ENCODE data around the gene CD37.

CD37 gene

GRCh38 chr19:49348305-49349189 is 13.3 kb downstream of the CD37 start:
- no peak for TF ChIP-seq EZH2phosphoT487 (IDR thresholded peaks at IDR 0.05; ENCODE audit: low read depth)
- TF ChIP-seq, protein P1, sequence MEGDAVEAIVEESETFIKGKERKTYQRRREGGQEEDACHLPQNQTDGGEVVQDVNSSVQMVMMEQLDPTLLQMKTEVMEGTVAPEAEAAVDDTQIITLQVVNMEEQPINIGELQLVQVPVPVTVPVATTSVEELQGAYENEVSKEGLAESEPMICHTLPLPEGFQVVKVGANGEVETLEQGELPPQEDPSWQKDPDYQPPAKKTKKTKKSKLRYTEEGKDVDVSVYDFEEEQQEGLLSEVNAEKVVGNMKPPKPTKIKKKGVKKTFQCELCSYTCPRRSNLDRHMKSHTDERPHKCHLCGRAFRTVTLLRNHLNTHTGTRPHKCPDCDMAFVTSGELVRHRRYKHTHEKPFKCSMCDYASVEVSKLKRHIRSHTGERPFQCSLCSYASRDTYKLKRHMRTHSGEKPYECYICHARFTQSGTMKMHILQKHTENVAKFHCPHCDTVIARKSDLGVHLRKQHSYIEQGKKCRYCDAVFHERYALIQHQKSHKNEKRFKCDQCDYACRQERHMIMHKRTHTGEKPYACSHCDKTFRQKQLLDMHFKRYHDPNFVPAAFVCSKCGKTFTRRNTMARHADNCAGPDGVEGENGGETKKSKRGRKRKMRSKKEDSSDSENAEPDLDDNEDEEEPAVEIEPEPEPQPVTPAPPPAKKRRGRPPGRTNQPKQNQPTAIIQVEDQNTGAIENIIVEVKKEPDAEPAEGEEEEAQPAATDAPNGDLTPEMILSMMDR (IDR thresholded peaks at IDR 0.05; ENCODE audit: low read depth, low read length) = no peak
- no peaks in the 10 kb centered on the region for H3K27me3 ChIP-seq (ENCODE audit: low read depth, low read length)
- no peaks in the 10 kb centered on the region for H3K79me2 ChIP-seq (ENCODE audit: low read length)
- peaks cover 6% of the 10 kb centered on the region; the same call in 1 of the 2 replicates for H3K9me3 ChIP-seq (ENCODE audit: insufficient read depth, low read length)
- peak overlapping the region; percentile 59 for H3K4me2 ChIP-seq (ENCODE audit: low read length)
- H3K4me1 ChIP-seq (ENCODE audit: low read length) = peaks cover 22% of the 10 kb centered on the region
- peak overlapping the region; percentile 55 for H3K4me3 ChIP-seq (ENCODE audit: low read length)
- H2AFZ ChIP-seq (ENCODE audit: low read depth, low read length) = peak overlapping the region; percentile 13; the same call in 1 of the 2 replicates
- no peaks in the 10 kb centered on the region for H4K20me1 ChIP-seq (ENCODE audit: insufficient read depth, low read length)
- H3K9ac ChIP-seq (ENCODE audit: low read length) = peak overlapping the region; percentile 33; the same call in 1 of the 2 replicates
- peaks cover 8% of the 10 kb centered on the region for H3K36me3 ChIP-seq (replicated peaks; ENCODE audit: low read depth, low read length)
- peak overlapping the region; percentile 83 for H3K27ac ChIP-seq (ENCODE audit: low read length)

DNA sequence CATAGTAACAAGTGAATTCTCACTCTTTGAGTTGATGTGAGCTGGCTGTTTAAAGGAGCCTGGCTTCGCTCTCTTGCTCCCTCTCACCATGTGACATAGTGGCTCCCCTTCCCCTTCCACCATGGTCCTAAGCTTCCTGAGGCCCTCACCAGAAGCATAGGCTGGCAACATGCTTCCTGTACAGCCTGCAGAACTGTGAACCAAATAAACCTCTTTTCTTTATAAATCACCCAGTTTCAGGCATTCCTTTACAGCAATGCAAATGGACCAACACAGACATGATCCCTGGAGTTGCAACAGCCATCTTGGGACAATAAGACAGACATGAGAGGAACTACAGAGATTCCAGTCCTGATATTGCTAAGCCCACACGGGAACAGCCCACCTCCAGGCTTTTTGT is 14.4 kb downstream of the CD37 start:
- TF ChIP-seq, protein P1 (IDR thresholded peaks at IDR 0.05; ENCODE audit: low read depth, low read length) = no peak
- TF ChIP-seq EZH2phosphoT487 (IDR thresholded peaks at IDR 0.05; ENCODE audit: low read depth) = no peak
- Histone ChIP-seq H3K27me3 (ENCODE audit: low read depth, low read length) (no peaks in the 10 kb centered on the region), H3K4me3 (ENCODE audit: low read length) (no peak overlapping the region), H2AFZ (ENCODE audit: low read depth, low read length) (no peak overlapping the region), H3K9me3 (ENCODE audit: insufficient read depth, low read length) (peaks cover 6% of the 10 kb centered on the region; the same call in 1 of the 2 replicates), H4K20me1 (ENCODE audit: insufficient read depth, low read length) (no peaks in the 10 kb centered on the region), H3K9ac (ENCODE audit: low read length) (no peak overlapping the region), H3K36me3 (replicated peaks; ENCODE audit: low read depth, low read length) (peaks cover 8% of the 10 kb centered on the region), H3K27ac (ENCODE audit: low read length) (no peak overlapping the region), H3K4me2 (ENCODE audit: low read length) (no peak overlapping the region), H3K79me2 (ENCODE audit: low read length) (no peaks in the 10 kb centered on the region), H3K4me1 (ENCODE audit: low read length) (peaks cover 27% of the 10 kb centered on the region)

GRCh38 chr19:49355909-49356353 is 20.7 kb downstream of the CD37 start:
- H2AFZ ChIP-seq (ENCODE audit: low read depth, low read length) = peak overlapping the region; percentile 48; the same call in 1 of the 2 replicates
- no peaks in the 10 kb centered on the region for H3K79me2 ChIP-seq (ENCODE audit: low read length)
- no peaks in the 10 kb centered on the region for H3K36me3 ChIP-seq (replicated peaks; ENCODE audit: low read depth, low read length)
- peak overlapping the region; percentile 54 for H3K4me2 ChIP-seq (ENCODE audit: low read length)
- peaks cover 56% of the 10 kb centered on the region for H3K4me1 ChIP-seq (ENCODE audit: low read length)
- no peak overlapping the region for H3K27ac ChIP-seq (ENCODE audit: low read length)
- H3K9ac ChIP-seq (ENCODE audit: low read length) = peak overlapping the region; percentile 48
- no peaks in the 10 kb centered on the region for H4K20me1 ChIP-seq (ENCODE audit: insufficient read depth, low read length)
- no peak for TF ChIP-seq EZH2phosphoT487 (IDR thresholded peaks at IDR 0.05; ENCODE audit: low read depth)
- TF ChIP-seq, protein P1 (IDR thresholded peaks at IDR 0.05; ENCODE audit: low read depth, low read length) = no peak
- H3K4me3 ChIP-seq (ENCODE audit: low read length) = peak overlapping the region; percentile 42
- no peaks in the 10 kb centered on the region for H3K9me3 ChIP-seq (ENCODE audit: insufficient read depth, low read length)
- no peaks in the 10 kb centered on the region for H3K27me3 ChIP-seq (ENCODE audit: low read depth, low read length)

DNA sequence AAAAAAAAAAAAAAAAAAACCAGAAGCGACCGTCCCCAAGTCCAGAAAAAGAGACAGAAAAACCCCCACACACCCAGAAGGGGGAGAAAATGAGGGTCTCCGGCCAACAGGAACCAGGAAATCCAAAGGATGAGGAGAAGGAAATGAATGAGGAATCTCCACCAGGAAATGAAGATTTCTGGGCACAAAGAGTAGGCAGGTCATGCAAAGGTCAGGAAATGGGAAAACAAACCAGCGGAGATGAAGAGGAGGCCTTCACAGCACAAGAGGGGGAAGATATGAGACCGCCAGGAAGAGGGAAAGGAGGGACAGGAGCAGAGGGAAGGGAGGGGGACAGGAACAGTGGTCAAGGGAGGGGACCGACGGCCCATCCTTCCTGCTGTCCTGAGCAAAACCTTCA is 21.2 kb downstream of the CD37 start:
- H3K9me3 ChIP-seq (ENCODE audit: insufficient read depth, low read length) = no peaks in the 10 kb centered on the region
- H3K4me3 ChIP-seq (ENCODE audit: low read length) = peak overlapping the region; percentile 42
- H4K20me1 ChIP-seq (ENCODE audit: insufficient read depth, low read length) = no peaks in the 10 kb centered on the region
- H3K9ac ChIP-seq (ENCODE audit: low read length) = peak overlapping the region; percentile 48
- no peaks in the 10 kb centered on the region for H3K79me2 ChIP-seq (ENCODE audit: low read length)
- H3K27ac ChIP-seq (ENCODE audit: low read length) = no peak overlapping the region
- H3K27me3 ChIP-seq (ENCODE audit: low read depth, low read length) = no peaks in the 10 kb centered on the region
- H3K4me1 ChIP-seq (ENCODE audit: low read length) = peaks cover 60% of the 10 kb centered on the region
- H3K4me2 ChIP-seq (ENCODE audit: low read length) = peak overlapping the region; percentile 54
- TF ChIP-seq, protein P1 (IDR thresholded peaks at IDR 0.05; ENCODE audit: low read depth, low read length) = no peak
- TF ChIP-seq EZH2phosphoT487 (IDR thresholded peaks at IDR 0.05; ENCODE audit: low read depth) = no peak
- no peak overlapping the region for H2AFZ ChIP-seq (ENCODE audit: low read depth, low read length)
- no peaks in the 10 kb centered on the region for H3K36me3 ChIP-seq (replicated peaks; ENCODE audit: low read depth, low read length)

Data from OCI-LY3 (cell line).